Stimulated activated CD8-positive, alpha-beta memory T cell treated with anti-CD3 and anti-CD28 coated beads, Interleukin-12 subunit alpha, Interleukin-12 subunit beta, amount 100 ng/mL, for 1 hour (primary cell): ENCODE data around the gene FOXO4.
A peak's percentile ranks its signal among the peaks of the same experiment; 100 is the strongest.

Experiments used
- DNase-seq: peaks from one replicate; pipeline ENCODE4 v3.0.0-alpha.2; 2020; ENCODE audit warnings: low read depth

The FOXO4 gene

GRCh38 chrX:71098951-71099506 lies 3.4 kb downstream of the FOXO4 start:
- no peak for DNase-seq

GRCh38 chrX:71099736-71100135 lies 4.1 kb downstream of the FOXO4 start:
- no peak for DNase-seq

- DNase-seq = no peak
Observed at GRCh38 chrX:71100581-71101505, 5.2 kb downstream of the FOXO4 start.

- DNase-seq = no peak
Observed at GRCh38 chrX:71102292-71102691, 6.6 kb downstream of the FOXO4 start.

GRCh38 chrX:71103110-71103983 lies 7.7 kb downstream of the FOXO4 start:
- no peak for DNase-seq

- no peak for DNase-seq
Observed at GRCh38 chrX:71105628-71106027, 10.0 kb downstream of the FOXO4 start.

- DNase-seq = no peak
Observed at GRCh38 chrX:71106427-71106826, 10.8 kb downstream of the FOXO4 start, which contains the start of gene CXorf65. TSS of gene CXorf65 (minus strand) at chrX:71106740. CDS start at chrX:71106556, 184 bp downstream.

GRCh38 chrX:71107245-71107644 lies 11.6 kb downstream of the FOXO4 start:
- DNase-seq = no peak

GRCh38 chrX:71107762-71108360 lies 12.2 kb downstream of the FOXO4 start:
- DNase-seq = no peak

GRCh38 chrX:71109051-71109450 lies 13.4 kb downstream of the FOXO4 start:
- DNase-seq = no peak

GRCh38 chrX:71111141-71111843 lies 15.6 kb downstream of the FOXO4 start, which contains the start of gene IL2RG:
TSS of gene IL2RG (minus strand) at chrX:71111577. CDS start at chrX:71111539, 38 bp downstream.
- peak; percentile 55 for DNase-seq

GRCh38 chrX:71111921-71112431 lies 16.3 kb downstream of the FOXO4 start:
- no peak for DNase-seq

- DNase-seq = no peak
Observed at GRCh38 chrX:71117358-71117757, 21.7 kb downstream of the FOXO4 start.

GRCh38 chrX:71118032-71118984 lies 22.7 kb downstream of the FOXO4 start, which contains the start of gene MED12:
TSS of gene MED12 (plus strand) at chrX:71118596. CDS start at chrX:71118755, 159 bp downstream.
- DNase-seq = peak; percentile 72

- DNase-seq = no peak
Observed at GRCh38 chrX:71118985-71119535, 23.4 kb downstream of the FOXO4 start.

- DNase-seq = no peak
Observed at GRCh38 chrX:71128166-71128833, 32.6 kb downstream of the FOXO4 start.

- peak; percentile 57 for DNase-seq
Observed at GRCh38 chrX:71128915-71129765, 33.5 kb downstream of the FOXO4 start.

GRCh38 chrX:71131510-71131909 lies 35.9 kb downstream of the FOXO4 start:
- DNase-seq = no peak
